SKM-1 treated with dmso at 0.1 percent for 144 hours (cell line): ENCODE measurements around the gene ECHDC1.
"Not testable (repeated sequence)": the region's sequence is repeated elsewhere in the genome, so short reads cannot be mapped to it uniquely, and the experiment has no call there.

Experiments used
- DNase-seq: peaks from one replicate; lab custom pipeline; 2025; ENCODE audit not compliant: unreplicated experiment; lab: John Stamatoyannopoulos, UW

The ECHDC1 gene

GRCh38 chr6:127342296-127342945 lies 988 bp downstream of the ECHDC1 start:
- peak; percentile 27 for DNase-seq

GRCh38 chr6:127341471-127342202 lies 1.8 kb downstream of the ECHDC1 start:
- DNase-seq: peak; percentile 35

GRCh38 chr6:127340171-127340570 lies 3.2 kb downstream of the ECHDC1 start:
- no peak for DNase-seq

- DNase-seq: no peak
These were observed 4.5 kb downstream of the ECHDC1 start for GRCh38 chr6:127338936-127339335.

- no peak for DNase-seq
These were observed 10.9 kb downstream of the ECHDC1 start for GRCh38 chr6:127332383-127332961.

GRCh38 chr6:127331256-127331655 lies 12.2 kb downstream of the ECHDC1 start:
- DNase-seq: not testable (repeated sequence)

GRCh38 chr6:127328043-127328609 lies 15.3 kb downstream of the ECHDC1 start:
- no peak for DNase-seq

- DNase-seq: no peak
These were observed 23.7 kb downstream of the ECHDC1 start for GRCh38 chr6:127319686-127320085.

- no peak for DNase-seq
These were observed 25.9 kb downstream of the ECHDC1 start for GRCh38 chr6:127317388-127318128.

GRCh38 chr6:127305741-127306140 lies 37.7 kb downstream of the ECHDC1 start:
- DNase-seq: no peak

- no peak for DNase-seq
These were observed 39.5 kb downstream of the ECHDC1 start for GRCh38 chr6:127303917-127304316.

GRCh38 chr6:127302728-127303660 lies 40.4 kb downstream of the ECHDC1 start:
- DNase-seq: peak; percentile 4

GRCh38 chr6:127301199-127301700 lies 42.2 kb downstream of the ECHDC1 start:
- DNase-seq: no peak

GRCh38 chr6:127300411-127300810 lies 43.0 kb downstream of the ECHDC1 start:
- DNase-seq: no peak

- no peak for DNase-seq
These were observed 43.7 kb downstream of the ECHDC1 start for GRCh38 chr6:127299522-127300240.

- DNase-seq: no peak
These were observed 44.9 kb downstream of the ECHDC1 start for GRCh38 chr6:127298475-127298874.

- DNase-seq: no peak
These were observed 45.8 kb downstream of the ECHDC1 start for GRCh38 chr6:127297502-127298070.

GRCh38 chr6:127291495-127291894 lies 51.9 kb downstream of the ECHDC1 start:
- DNase-seq: no peak
